Measurements from ENCODE around the gene NEDD4L.

Gene NEDD4L

DNA sequence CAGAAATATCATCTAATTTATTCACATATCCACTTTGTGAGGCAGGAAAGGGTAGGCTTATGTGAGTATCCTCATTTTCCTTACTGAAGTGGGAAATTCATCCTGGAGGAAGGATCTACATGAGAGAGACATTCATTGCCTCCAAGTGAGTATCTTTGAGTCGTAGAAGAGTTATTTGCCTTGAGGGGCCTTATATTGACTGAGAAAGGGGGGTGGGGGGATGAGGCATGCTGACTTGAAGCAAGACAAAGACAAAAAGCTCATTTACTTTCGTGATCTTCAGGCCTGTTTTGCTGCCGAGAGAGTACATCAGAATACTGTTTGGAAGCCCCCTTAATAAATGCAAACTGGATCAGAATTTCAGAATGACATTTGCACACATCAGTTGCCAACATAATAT lies 17.6 kb upstream of the NEDD4L start:
- ATAC-seq, result no peak
- TF ChIP-seq GLIS3 (CRISPR knock-in tag; IDR thresholded peaks at IDR 0.05), result no peak
- no peak for TF ChIP-seq ZNF565 (CRISPR knock-in tag; conservative IDR thresholded peaks at IDR 0.05; ENCODE audit: low read depth)
- no peak for TF ChIP-seq TOX (CRISPR knock-in tag; IDR thresholded peaks at IDR 0.05; ENCODE audit: borderline replicate concordance)
- TF ChIP-seq, protein P1, sequence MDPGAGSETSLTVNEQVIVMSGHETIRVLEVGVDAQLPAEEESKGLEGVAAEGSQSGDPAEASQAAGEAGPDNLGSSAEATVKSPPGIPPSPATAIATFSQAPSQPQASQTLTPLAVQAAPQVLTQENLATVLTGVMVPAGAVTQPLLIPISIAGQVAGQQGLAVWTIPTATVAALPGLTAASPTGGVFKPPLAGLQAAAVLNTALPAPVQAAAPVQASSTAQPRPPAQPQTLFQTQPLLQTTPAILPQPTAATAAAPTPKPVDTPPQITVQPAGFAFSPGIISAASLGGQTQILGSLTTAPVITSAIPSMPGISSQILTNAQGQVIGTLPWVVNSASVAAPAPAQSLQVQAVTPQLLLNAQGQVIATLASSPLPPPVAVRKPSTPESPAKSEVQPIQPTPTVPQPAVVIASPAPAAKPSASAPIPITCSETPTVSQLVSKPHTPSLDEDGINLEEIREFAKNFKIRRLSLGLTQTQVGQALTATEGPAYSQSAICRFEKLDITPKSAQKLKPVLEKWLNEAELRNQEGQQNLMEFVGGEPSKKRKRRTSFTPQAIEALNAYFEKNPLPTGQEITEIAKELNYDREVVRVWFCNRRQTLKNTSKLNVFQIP (CRISPR knock-in tag; IDR thresholded peaks at IDR 0.05; ENCODE audit: borderline replicate concordance, low read depth), result no peak
- TF ChIP-seq, protein P2, sequence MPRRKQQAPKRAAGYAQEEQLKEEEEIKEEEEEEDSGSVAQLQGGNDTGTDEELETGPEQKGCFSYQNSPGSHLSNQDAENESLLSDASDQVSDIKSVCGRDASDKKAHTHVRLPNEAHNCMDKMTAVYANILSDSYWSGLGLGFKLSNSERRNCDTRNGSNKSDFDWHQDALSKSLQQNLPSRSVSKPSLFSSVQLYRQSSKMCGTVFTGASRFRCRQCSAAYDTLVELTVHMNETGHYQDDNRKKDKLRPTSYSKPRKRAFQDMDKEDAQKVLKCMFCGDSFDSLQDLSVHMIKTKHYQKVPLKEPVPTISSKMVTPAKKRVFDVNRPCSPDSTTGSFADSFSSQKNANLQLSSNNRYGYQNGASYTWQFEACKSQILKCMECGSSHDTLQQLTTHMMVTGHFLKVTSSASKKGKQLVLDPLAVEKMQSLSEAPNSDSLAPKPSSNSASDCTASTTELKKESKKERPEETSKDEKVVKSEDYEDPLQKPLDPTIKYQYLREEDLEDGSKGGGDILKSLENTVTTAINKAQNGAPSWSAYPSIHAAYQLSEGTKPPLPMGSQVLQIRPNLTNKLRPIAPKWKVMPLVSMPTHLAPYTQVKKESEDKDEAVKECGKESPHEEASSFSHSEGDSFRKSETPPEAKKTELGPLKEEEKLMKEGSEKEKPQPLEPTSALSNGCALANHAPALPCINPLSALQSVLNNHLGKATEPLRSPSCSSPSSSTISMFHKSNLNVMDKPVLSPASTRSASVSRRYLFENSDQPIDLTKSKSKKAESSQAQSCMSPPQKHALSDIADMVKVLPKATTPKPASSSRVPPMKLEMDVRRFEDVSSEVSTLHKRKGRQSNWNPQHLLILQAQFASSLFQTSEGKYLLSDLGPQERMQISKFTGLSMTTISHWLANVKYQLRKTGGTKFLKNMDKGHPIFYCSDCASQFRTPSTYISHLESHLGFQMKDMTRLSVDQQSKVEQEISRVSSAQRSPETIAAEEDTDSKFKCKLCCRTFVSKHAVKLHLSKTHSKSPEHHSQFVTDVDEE (CRISPR knock-in tag; IDR thresholded peaks at IDR 0.05), result no peak
- TF ChIP-seq, protein P3, sequence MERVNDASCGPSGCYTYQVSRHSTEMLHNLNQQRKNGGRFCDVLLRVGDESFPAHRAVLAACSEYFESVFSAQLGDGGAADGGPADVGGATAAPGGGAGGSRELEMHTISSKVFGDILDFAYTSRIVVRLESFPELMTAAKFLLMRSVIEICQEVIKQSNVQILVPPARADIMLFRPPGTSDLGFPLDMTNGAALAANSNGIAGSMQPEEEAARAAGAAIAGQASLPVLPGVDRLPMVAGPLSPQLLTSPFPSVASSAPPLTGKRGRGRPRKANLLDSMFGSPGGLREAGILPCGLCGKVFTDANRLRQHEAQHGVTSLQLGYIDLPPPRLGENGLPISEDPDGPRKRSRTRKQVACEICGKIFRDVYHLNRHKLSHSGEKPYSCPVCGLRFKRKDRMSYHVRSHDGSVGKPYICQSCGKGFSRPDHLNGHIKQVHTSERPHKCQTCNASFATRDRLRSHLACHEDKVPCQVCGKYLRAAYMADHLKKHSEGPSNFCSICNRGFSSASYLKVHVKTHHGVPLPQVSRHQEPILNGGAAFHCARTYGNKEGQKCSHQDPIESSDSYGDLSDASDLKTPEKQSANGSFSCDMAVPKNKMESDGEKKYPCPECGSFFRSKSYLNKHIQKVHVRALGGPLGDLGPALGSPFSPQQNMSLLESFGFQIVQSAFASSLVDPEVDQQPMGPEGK (CRISPR knock-in tag; IDR thresholded peaks at IDR 0.05; ENCODE audit: borderline replicate concordance), result no peak
- TF ChIP-seq BACH2 (CRISPR knock-in tag; IDR thresholded peaks at IDR 0.05; ENCODE audit: borderline replicate concordance), result no peak
- no peak for TF ChIP-seq RARB (CRISPR knock-in tag; IDR thresholded peaks at IDR 0.05)
- TF ChIP-seq OSR1 (CRISPR knock-in tag; IDR thresholded peaks at IDR 0.05), result no peak
- no peak for TF ChIP-seq ESRRG (CRISPR knock-in tag; IDR thresholded peaks at IDR 0.05)
- no peak for TF ChIP-seq SNAI2 (CRISPR knock-in tag; IDR thresholded peaks at IDR 0.05)
- no peak for TF ChIP-seq PPARA (CRISPR knock-in tag; IDR thresholded peaks at IDR 0.05; ENCODE audit: borderline replicate concordance)

DNA sequence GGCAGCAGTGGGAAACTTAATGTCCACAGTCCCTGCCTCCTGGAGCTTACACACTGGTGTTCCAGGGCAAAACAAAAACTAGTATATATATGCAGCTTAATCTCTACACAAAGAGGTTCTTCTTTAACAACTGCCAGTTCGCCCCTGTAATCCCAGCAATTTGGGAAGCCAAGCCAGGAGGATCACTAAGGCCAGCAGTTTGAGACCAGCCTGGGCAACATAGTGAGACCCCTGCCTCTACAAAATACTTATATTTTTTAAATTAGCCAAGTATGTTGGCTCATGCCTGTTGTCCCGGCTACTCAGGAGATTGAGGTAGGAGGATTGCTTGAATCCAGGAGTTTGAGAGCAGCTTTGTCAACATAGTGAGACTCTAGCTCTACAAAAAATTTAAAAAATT lies 17.2 kb upstream of the NEDD4L start:
- no peak for TF ChIP-seq ZFP30 (CRISPR knock-in tag; IDR thresholded peaks at IDR 0.05)
- TF ChIP-seq ZNF565 (CRISPR knock-in tag; conservative IDR thresholded peaks at IDR 0.05; ENCODE audit: low read depth), result no peak
- no peak for TF ChIP-seq OSR1 (CRISPR knock-in tag; IDR thresholded peaks at IDR 0.05)
- TF ChIP-seq, protein P4, sequence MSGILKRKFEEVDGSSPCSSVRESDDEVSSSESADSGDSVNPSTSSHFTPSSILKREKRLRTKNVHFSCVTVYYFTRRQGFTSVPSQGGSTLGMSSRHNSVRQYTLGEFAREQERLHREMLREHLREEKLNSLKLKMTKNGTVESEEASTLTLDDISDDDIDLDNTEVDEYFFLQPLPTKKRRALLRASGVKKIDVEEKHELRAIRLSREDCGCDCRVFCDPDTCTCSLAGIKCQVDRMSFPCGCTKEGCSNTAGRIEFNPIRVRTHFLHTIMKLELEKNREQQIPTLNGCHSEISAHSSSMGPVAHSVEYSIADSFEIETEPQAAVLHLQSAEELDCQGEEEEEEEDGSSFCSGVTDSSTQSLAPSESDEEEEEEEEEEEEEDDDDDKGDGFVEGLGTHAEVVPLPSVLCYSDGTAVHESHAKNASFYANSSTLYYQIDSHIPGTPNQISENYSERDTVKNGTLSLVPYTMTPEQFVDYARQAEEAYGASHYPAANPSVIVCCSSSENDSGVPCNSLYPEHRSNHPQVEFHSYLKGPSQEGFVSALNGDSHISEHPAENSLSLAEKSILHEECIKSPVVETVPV (CRISPR knock-in tag; IDR thresholded peaks at IDR 0.05), result no peak
- TF ChIP-seq, protein P1 (CRISPR knock-in tag; IDR thresholded peaks at IDR 0.05; ENCODE audit: borderline replicate concordance, low read depth), result no peak
- no peak for ATAC-seq

DNA sequence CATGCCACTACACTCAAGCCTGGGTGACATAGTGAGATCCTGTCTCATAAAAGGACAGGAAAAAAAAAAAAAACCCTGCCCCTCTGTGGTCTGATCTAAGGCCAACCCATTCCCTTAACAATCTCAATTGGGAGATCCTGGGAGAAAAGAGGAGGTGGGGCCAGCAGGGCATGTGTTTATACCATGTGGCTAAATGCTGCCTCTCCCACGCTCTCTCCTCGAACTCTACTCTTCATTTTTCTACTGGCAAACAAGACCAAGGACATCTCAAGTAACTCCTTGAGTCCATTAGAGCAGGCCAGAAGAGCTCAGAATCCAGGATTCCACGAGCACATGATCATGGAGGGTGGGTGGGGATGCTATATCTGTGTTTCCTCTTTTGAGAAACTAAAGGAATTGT lies 16.7 kb upstream of the NEDD4L start:
- TF ChIP-seq TCF4 (CRISPR knock-in tag; IDR thresholded peaks at IDR 0.05; ENCODE audit: borderline replicate concordance), result no peak
- no peak for ATAC-seq

DNA sequence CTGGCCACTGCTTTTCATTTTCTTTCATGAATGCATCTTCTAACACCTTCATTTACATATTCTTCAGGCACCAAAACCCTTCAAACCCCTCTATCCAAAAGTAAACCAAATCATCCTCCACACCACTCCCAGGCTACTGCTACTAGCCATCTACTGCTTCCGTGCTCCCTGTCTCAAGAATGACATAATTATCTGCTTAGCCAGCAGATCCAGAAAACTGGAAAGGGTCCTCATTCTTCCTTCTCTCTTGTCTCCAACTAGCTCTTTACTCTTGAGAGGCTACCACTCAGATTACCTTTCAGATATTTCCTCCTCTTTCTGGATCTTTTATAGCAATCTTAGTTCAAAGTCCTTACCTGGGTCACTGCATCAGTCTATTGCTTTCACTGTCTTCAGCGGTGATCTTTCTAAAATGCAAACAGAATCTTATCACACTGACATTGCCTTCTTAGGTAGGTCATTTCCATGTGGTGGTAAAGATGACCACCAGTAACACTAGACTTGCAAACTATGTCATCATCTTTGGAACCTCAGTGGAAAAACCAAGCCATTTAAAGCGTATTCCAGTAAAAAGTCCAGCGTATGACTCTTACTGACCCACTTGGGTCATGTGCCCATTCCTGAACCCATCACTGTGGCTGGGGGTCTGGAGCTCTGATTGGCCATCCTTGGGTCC lies 15.8 kb upstream of the NEDD4L start:
- no peak for ATAC-seq
- TF ChIP-seq ZC3H10 (CRISPR knock-in tag; IDR thresholded peaks at IDR 0.05), result no peak
- TF ChIP-seq, protein P4 (CRISPR knock-in tag; IDR thresholded peaks at IDR 0.05), result no peak
- no peak for TF ChIP-seq SNAI2 (CRISPR knock-in tag; IDR thresholded peaks at IDR 0.05)
- TF ChIP-seq, protein P5, sequence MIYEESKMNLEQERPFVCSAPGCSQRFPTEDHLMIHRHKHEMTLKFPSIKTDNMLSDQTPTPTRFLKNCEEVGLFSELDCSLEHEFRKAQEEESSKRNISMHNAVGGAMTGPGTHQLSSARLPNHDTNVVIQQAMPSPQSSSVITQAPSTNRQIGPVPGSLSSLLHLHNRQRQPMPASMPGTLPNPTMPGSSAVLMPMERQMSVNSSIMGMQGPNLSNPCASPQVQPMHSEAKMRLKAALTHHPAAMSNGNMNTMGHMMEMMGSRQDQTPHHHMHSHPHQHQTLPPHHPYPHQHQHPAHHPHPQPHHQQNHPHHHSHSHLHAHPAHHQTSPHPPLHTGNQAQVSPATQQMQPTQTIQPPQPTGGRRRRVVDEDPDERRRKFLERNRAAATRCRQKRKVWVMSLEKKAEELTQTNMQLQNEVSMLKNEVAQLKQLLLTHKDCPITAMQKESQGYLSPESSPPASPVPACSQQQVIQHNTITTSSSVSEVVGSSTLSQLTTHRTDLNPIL (CRISPR knock-in tag; IDR thresholded peaks at IDR 0.05; ENCODE audit: low read depth), result no peak
- TF ChIP-seq PPARA (CRISPR knock-in tag; IDR thresholded peaks at IDR 0.05; ENCODE audit: borderline replicate concordance), result no peak
- TF ChIP-seq, protein P1 (CRISPR knock-in tag; IDR thresholded peaks at IDR 0.05; ENCODE audit: borderline replicate concordance, low read depth), result no peak
- no peak for TF ChIP-seq ZFP30 (CRISPR knock-in tag; IDR thresholded peaks at IDR 0.05)
- TF ChIP-seq GLIS3 (CRISPR knock-in tag; IDR thresholded peaks at IDR 0.05), result no peak
- no peak for TF ChIP-seq ARNTL (CRISPR knock-in tag; IDR thresholded peaks at IDR 0.05; ENCODE audit: borderline replicate concordance, low read depth)
- TF ChIP-seq TCF4 (CRISPR knock-in tag; IDR thresholded peaks at IDR 0.05; ENCODE audit: borderline replicate concordance), result no peak
